Fibroblast of villous mesenchyme (primary cell): Measurements from ENCODE around the gene CHAMP1. TPM values are rescaled to one million over a fixed set of nuclear protein-coding genes. Genes with fewer than 3 reads are reported as not detected.

ENCODE experiments used
- DNase-seq: peaks from one replicate; pipeline ENCODE4 v3.0.0-alpha.2; 2010; ENCODE audit warnings: low read depth
- H3K4me3 ChIP-seq: 2 replicates; pipeline ENCODE4 v1.5.1; 2011; ENCODE audit warnings: low read depth, mild to moderate bottlenecking, low read length
- CTCF ChIP-seq: IDR thresholded peaks from 2 replicates; pipeline ENCODE4 v1.5.1; 2012; ENCODE audit warnings: low read depth, mild to moderate bottlenecking, low read length; ENCODE audit not compliant: insufficient read depth
- total RNA-seq: library from RNA; depleted of rRNA; stranded (reverse); fragments of >200 nt; gene quantifications from 2 replicates; pipeline ENCODE4 v1.2.3, GENCODE V29; 2012

CHAMP1 gene
- total RNA-seq, 1 donor, result 16.8 TPM

DNA sequence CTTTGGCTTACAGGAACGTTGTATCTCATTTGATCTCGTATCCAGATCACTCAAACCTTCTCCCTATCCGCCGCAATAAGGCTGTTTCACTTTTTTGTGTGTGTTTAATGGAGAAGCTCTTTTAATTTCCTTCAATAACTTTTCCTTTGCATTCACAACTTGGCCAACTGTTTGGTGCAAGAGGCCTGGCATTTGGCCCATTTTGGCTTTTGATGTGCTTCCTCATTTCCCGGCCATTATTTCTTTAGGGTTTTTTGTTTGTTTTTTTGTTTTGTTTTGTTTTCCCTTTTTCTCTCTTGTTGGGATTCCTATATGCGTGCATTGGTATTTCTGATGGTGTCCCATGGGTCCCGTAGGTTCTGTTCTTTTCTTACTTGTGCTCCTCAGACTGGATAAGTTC lies 39.0 kb upstream of the CHAMP1 start:
- no peak for DNase-seq
- no peak for TF ChIP-seq CTCF
- no peak overlapping the region for H3K4me3 ChIP-seq

DNA sequence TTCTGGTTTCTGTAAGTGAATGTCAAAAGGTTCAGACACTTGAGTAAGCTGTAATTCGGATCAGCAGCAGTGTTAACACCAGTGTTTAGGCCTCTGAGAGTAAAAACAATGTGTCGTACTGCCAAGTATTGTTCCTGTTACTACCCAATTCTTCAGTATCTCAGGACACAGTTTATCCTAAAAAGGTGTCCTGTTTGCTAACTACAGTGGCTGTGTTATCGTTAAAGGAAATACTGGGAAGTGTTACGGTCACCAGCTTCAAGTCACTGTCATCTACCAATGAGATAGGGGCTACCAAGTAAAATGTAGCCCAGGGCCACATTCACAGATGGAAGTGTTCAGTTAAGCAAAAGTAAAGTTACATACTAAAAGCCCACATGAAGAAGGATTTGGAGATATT lies 35.2 kb upstream of the CHAMP1 start:
- no peak for DNase-seq
- TF ChIP-seq CTCF, result no peak
- no peak overlapping the region for H3K4me3 ChIP-seq

DNA sequence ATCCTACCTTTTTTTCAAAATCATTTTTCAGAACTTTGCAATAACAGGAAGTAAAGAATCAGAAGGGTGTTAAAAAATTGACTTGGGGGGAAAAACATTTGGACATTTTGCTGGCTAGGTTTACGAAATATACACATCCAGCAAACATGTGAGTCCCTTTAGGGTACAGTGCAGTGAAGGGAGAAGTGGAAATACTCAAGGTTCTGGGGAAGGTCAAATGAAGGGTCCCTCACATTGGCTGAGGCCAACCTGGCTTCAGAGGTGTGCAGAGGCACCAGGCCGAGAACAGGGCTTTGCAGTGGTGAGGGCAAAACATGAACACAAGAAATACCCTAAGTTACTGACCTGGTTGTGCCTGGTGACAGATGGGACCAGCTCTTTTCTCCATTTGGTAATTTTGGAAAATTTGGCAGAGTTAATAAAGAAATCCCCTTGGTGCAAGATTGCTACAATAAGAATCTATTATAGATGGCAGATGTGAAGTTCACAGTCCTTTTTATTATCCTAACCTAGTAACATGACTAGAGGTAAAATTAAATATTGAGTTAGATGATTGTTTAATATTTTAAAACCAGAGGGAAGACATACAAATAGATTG lies 34.4 kb upstream of the CHAMP1 start:
- TF ChIP-seq CTCF, result no peak

DNA sequence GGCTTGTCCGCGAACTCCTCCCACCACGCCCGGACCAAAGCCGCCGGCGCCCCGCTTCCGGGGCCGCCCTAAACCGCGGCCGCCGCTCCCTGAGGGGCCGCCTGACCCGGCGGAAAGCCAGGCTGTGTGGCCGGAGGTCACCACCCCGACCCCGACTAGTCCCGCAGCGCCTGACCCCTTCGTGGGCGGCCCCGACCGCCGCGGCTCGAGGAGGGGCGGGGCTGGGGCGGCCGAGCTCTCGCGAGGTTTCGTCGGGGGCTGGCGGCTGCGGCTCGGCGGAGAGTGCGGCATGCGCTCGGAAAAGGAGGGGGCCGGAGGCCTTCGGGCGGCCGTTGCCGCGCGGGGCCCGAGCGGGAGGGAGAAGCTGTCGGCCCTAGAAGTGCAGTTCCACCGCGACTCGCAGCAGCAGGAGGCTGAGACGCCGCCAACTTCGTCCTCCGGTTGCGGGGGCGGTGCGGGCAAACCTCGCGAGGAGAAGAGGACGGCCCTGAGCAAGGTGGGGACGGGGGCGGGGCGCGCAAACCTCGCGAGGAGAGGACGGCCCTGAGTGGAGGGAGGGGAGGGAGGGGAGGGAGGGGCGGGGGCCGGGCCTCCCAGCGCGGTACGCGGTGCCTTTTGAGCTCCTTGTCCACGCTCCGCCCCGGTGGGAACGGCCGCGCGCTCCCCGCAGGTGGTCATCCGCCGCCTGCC lies 32.8 kb upstream of the CHAMP1 start, which contains the start of gene UPF3A:
Gene UPF3A, plus strand, starts transcription at position 251 of the 690 bp plus-strand sequence. Its CDS starts 39 bp downstream, at position 290.
- peak; percentile 96 for DNase-seq
- H3K4me3 ChIP-seq, result peak within 1 kb of the TSS; percentile 82
- no peak for TF ChIP-seq CTCF

More for the DNA sequence above, 34.4 kb upstream of the CHAMP1 start:
- DNase-seq, result no peak
- H3K4me3 ChIP-seq, result no peak overlapping the region

DNA sequence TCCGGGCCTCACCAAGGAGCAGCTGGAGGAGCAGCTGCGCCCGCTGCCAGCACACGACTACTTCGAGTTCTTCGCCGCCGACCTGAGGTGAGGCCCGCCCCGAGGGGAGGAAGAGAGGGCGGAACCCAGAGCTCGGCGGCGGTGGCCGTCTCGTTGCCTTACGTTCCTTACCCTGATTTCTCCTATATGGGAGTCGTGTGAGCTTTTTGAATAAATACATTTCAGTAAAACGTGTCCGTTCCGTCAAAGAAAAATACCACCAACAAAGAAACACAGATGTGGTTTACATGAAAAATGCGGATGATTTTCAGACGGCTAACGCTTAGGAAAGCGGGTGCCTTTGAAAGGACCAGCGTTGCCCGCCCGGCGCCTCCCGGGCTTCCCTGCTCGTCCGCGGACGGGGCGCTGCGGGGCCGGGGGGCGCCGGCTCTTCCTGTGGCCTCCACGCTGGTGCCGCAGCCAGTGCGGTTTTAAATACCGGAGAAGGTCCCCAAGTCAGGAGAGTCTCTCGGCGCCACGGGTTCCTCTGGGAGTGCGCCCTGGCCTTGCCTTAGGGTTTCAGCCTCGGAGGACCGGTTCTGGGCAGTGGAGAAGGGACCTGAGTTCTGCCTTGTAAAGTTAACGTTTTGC lies 32.1 kb upstream of the CHAMP1 start:
- TF ChIP-seq CTCF, result no peak
- DNase-seq, result no peak
- H3K4me3 ChIP-seq, result peak overlapping the region; percentile 82

- H3K4me3 ChIP-seq, result no peak overlapping the region
- DNase-seq, result no peak
- no peak for TF ChIP-seq CTCF
These were observed 30.7 kb upstream of the CHAMP1 start for GRCh38 chr13:114283576-114283975.
